MM.1S (cell line): ENCODE results near the gene MASP2.

Source experiments
- CTCF ChIP-seq: fragments of 300-600 bp; sonication (generic); IDR thresholded peaks from 2 replicates; pipeline ENCODE4 v1.5.1; 2016; ENCODE audit warnings: antibody characterized with exemption, low read length, mixed read lengths
- EZH2 ChIP-seq: fragments of 300-600 bp; sonication (generic); optimal IDR thresholded peaks from 2 replicates; pipeline ENCODE3; 2017; ENCODE audit warnings: low read depth, mild to moderate bottlenecking, antibody characterized with exemption, low read length, mixed read lengths
- EZH2phosphoT487 ChIP-seq: fragments of 300-600 bp; sonication (generic); IDR thresholded peaks from 2 replicates; pipeline ENCODE4 v1.6.1; 2018; ENCODE audit warnings: antibody characterized with exemption, low read length

- no peak for TF ChIP-seq CTCF
- TF ChIP-seq EZH2: no peak
- TF ChIP-seq EZH2phosphoT487: no peak
Measured at GRCh38 chr1:11059155-11059967, 12.3 kb upstream of the MASP2 start.
